Neutrophil (primary cell): Measurements from ENCODE around the gene PREX1.

ENCODE experiments used
- H3K27ac ChIP-seq: fragments of 200-600 bp; sonication (generic); 2 replicates; pipeline ENCODE4 v1.5.1; 2016; ENCODE audit warnings: mild to moderate bottlenecking, moderate library complexity
- H3K27me3 ChIP-seq: fragments of 200-600 bp; sonication (generic); 2 replicates; pipeline ENCODE4 v1.6.0; 2016; ENCODE audit warnings: mild to moderate bottlenecking
- H3K36me3 ChIP-seq: fragments of 200-600 bp; sonication (generic); 2 replicates; pipeline ENCODE4 v1.5.1; 2017
- H3K4me1 ChIP-seq, 2 experiments: fragments of 200-600 bp in 1 of 2; sonication (generic) in 1 of 2; 1 replicate in 1 of 2; 2 replicates in 1 of 2; pipeline versions ENCODE4 v1.5.1 to v1.6.1; 2013 to 2016; ENCODE audit warnings: low read depth in 1 of 2, low read length in 1 of 2, mild to moderate bottlenecking in 1 of 2, moderate library complexity in 1 of 2; ENCODE audit not compliant: control insufficient read depth in 1 of 2, insufficient read depth in 1 of 2
- H3K4me3 ChIP-seq, 2 experiments: fragments of 200-600 bp in 1 of 2; sonication (generic) in 1 of 2; 1 replicate in 1 of 2; 2 replicates in 1 of 2; pipeline ENCODE4 v1.5.1; 2013 to 2016; ENCODE audit warnings: low read depth in 1 of 2, low read length in 1 of 2, mild to moderate bottlenecking in 1 of 2, moderate library complexity in 1 of 2
- H3K9me3 ChIP-seq: fragments of 200-600 bp; sonication (generic); 2 replicates; pipeline ENCODE4 v1.5.1; 2016
- TF ChIP-seq, protein P1 (sequence below): fragments of 200-600 bp; sonication (generic); IDR thresholded peaks from 2 replicates; pipeline ENCODE4 v1.5.1; 2016; ENCODE audit warnings: antibody characterized with exemption

Gene PREX1

DNA sequence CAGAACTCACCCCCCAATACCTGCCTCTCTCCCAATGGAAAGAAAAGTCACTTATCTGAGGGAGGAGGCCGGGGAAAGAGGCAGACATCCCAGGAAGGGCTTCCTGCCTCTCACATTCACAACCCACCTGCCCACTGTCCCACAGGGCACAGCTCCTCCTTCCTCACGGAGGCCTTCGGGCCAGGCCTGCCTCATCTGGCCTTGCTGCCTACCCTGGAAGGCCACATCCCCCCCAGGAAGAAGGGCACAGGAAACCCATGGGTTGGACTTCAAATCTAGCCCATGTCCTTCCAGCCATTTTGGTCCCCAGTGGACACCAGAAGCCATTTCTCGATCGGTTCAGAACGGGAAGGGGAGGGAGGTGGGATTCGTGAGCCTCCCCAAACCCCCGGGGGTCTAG is 162.0 kb downstream of the PREX1 start:
- H3K4me1 ChIP-seq: peaks cover 6 to 7% of the 10 kb centered on the region in 2 experiments
- H3K36me3 ChIP-seq: peaks cover 98% of the 10 kb centered on the region
- H3K27ac ChIP-seq: no peak overlapping the region
- H3K9me3 ChIP-seq: no peaks in the 10 kb centered on the region
- TF ChIP-seq, protein P1, sequence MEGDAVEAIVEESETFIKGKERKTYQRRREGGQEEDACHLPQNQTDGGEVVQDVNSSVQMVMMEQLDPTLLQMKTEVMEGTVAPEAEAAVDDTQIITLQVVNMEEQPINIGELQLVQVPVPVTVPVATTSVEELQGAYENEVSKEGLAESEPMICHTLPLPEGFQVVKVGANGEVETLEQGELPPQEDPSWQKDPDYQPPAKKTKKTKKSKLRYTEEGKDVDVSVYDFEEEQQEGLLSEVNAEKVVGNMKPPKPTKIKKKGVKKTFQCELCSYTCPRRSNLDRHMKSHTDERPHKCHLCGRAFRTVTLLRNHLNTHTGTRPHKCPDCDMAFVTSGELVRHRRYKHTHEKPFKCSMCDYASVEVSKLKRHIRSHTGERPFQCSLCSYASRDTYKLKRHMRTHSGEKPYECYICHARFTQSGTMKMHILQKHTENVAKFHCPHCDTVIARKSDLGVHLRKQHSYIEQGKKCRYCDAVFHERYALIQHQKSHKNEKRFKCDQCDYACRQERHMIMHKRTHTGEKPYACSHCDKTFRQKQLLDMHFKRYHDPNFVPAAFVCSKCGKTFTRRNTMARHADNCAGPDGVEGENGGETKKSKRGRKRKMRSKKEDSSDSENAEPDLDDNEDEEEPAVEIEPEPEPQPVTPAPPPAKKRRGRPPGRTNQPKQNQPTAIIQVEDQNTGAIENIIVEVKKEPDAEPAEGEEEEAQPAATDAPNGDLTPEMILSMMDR: no peak
- no peaks in the 10 kb centered on the region for H3K27me3 ChIP-seq
- no peak overlapping the region for H3K4me3 ChIP-seq

DNA sequence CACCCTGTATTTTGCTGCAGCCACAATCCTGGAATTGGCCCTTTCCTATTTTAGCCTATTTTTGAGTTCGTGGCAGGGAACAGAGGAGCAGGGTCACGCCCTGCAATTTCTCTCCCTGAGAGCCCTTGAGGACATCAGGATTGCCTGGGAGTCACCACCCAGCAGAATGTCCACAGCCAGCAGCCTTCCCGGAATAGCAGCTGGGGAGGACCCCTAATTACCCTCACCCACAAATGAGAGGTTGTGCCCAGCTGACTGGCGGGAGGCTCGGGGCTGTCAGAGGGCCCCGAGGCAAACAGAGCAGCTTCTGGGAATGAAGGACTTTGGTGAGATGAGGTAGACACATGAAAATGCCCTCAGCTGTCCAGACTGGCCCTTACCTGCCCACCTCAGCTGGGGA is 165.1 kb downstream of the PREX1 start:
- no peaks in the 10 kb centered on the region for H3K27me3 ChIP-seq
- peaks cover 98% of the 10 kb centered on the region for H3K36me3 ChIP-seq
- H3K4me3 ChIP-seq: no peak overlapping the region
- TF ChIP-seq, protein P1: no peak
- H3K27ac ChIP-seq: peak overlapping the region; percentile 16
- no peaks in the 10 kb centered on the region for H3K9me3 ChIP-seq
- no peaks in the 10 kb centered on the region for H3K4me1 ChIP-seq

DNA sequence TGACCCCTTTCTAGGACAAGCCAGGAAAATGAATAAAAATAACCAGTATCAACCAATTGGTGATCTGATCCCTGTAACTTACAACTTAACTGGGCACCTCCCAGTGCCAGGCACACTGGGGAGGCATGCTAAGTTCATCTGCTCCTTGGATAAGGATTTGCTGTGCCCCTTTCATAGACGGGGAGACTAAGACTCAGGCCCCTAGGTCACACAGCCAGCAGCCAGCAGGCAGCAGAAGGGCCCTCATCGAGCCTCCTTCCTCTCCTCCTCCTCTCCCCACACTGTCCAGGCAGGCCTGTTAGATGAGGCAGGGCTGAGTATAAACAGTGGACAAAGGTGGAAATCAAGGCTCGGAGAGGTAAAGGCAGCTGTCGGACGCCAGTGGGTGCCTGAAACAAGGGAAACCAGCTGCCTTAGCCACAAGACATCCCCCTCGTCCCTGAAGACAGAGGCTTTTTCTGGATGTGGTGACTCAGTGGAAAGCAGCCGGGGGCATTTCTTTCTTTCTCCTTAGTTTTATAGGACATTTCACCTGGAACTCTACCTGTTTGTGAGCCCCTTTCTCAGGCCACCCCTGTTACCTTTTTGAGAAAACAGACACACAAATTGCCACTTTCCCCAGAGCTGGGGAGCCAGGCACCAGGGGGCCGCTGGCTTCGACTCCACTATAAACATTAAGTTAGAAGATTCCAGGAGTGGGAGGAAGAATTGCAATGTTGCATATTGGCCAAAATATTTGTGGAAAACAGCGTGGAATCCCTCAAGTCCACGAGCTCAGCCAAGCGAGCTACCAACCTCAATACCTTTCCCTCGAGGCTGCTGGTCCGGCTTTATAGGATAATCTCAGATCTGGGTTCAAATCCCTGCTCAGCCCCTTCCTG is 166.0 kb downstream of the PREX1 start:
- Histone ChIP-seq H3K4me3 (no peak overlapping the region), H3K9me3 (peaks cover 3% of the 10 kb centered on the region), H3K27me3 (no peaks in the 10 kb centered on the region), H3K4me1 (no peaks in the 10 kb centered on the region), H3K36me3 (peaks cover 98% of the 10 kb centered on the region), H3K27ac (peak overlapping the region; percentile 31)
- TF ChIP-seq, protein P1: no peak

DNA sequence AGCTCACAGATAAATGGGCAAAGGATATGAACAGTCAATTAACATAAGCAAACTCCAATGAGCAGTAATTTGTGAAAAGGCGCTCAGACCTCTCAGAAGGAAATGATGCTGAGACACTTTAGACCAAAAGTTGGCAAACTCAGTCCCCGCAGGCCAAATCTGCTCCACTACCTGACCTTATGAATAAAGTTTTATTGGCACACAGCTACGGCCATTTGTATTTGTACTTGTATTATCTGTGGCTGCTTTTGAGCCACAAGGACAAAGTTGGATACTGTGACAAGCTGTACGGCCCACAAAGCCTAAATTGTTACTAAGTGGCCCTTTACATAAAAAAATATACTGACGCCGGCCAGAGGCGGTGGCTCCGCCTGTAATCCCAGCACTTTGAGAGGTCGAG is 167.0 kb downstream of the PREX1 start:
- no peak overlapping the region for H3K27ac ChIP-seq
- TF ChIP-seq, protein P1: no peak
- peaks cover 9% of the 10 kb centered on the region for H3K9me3 ChIP-seq
- H3K4me1 ChIP-seq: no peaks in the 10 kb centered on the region
- H3K27me3 ChIP-seq: no peaks in the 10 kb centered on the region
- peaks cover 98% of the 10 kb centered on the region for H3K36me3 ChIP-seq
- no peak overlapping the region for H3K4me3 ChIP-seq

DNA sequence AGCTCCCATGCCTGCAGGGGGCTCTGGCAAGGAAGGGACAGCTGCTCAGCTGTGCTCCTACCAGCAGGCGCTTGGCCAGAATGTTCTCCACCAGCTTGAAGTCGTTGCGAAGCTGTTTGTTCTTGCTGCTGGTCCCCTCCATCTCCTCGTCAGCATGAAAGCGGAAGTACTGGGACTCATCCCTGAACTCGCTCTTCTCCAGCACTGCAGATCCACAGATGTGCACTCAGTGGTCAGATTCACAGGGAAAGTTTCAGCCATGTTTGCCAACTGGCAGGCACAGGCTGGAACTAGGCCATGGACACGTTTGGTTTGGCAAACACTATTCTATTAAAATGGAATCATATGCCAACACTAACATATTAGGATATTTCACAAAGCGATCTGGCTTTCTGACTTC is 167.9 kb downstream of the PREX1 start:
- Histone ChIP-seq H3K36me3 (peaks cover 98% of the 10 kb centered on the region), H3K4me1 (no peaks in the 10 kb centered on the region), H3K27ac (peak overlapping the region; percentile 20), H3K9me3 (peaks cover 9% of the 10 kb centered on the region), H3K27me3 (no peaks in the 10 kb centered on the region), H3K4me3 (no peak overlapping the region)
- TF ChIP-seq, protein P1: no peak
